Measurements from ENCODE around the gene TMED4.

Gene TMED4

GRCh38 chr7:44581879-44582603, at the start of gene TMED4:
Gene TMED4, minus strand, starts transcription at chr7:44582231. Its CDS starts 25 bp downstream, at chr7:44582206.
- peak; percentile 95 for DNase-seq

GRCh38 chr7:44631458-44632115, 49.6 kb upstream of the TMED4 start:
- no peak for DNase-seq

GRCh38 chr7:44630792-44631457, 48.9 kb upstream of the TMED4 start:
- DNase-seq = no peak

- peak; percentile 2 for DNase-seq
Measured at GRCh38 chr7:44629829-44630522, 47.9 kb upstream of the TMED4 start.

GRCh38 chr7:44626620-44627019, 44.6 kb upstream of the TMED4 start:
- no peak for DNase-seq

- no peak for DNase-seq
Measured at GRCh38 chr7:44625526-44626471, 43.8 kb upstream of the TMED4 start.

- no peak for DNase-seq
Measured at GRCh38 chr7:44624318-44624717, 42.3 kb upstream of the TMED4 start.

GRCh38 chr7:44622342-44623151, 40.5 kb upstream of the TMED4 start:
- DNase-seq = no peak

GRCh38 chr7:44621750-44622103, 39.7 kb upstream of the TMED4 start:
- DNase-seq = no peak

- DNase-seq = no peak
Measured at GRCh38 chr7:44621034-44621749, 39.2 kb upstream of the TMED4 start.

- no peak for DNase-seq
Measured at GRCh38 chr7:44618753-44619152, 36.7 kb upstream of the TMED4 start.

GRCh38 chr7:44618045-44618444, 36.0 kb upstream of the TMED4 start:
- DNase-seq = no peak

- DNase-seq = no peak
Measured at GRCh38 chr7:44617225-44617890, 35.3 kb upstream of the TMED4 start.

- no peak for DNase-seq
Measured at GRCh38 chr7:44616545-44616944, 34.5 kb upstream of the TMED4 start.

GRCh38 chr7:44615793-44616192, 33.8 kb upstream of the TMED4 start:
- no peak for DNase-seq

GRCh38 chr7:44615149-44615611, 33.1 kb upstream of the TMED4 start:
- no peak for DNase-seq

- no peak for DNase-seq
Measured at GRCh38 chr7:44609829-44610228, 27.8 kb upstream of the TMED4 start.

GRCh38 chr7:44608916-44609648, 27.1 kb upstream of the TMED4 start:
- no peak for DNase-seq

Data from NCI-H524 treated with DMSO at 0.1 percent for 48 hours (cell line).